NT2/D1 (cell line): ENCODE data around the gene SLC18A3.

Experiments
- DNase-seq: peaks from one replicate; pipeline ENCODE4 v3.0.0-alpha.2; 2011; ENCODE audit warnings: low read depth, low spot score
- H3K27me3 ChIP-seq: 2 replicates; pipeline ENCODE4 v1.6.0; 2011; ENCODE audit warnings: mild to moderate bottlenecking; ENCODE audit not compliant: insufficient read length, insufficient read depth
- H3K36me3 ChIP-seq: 2 replicates; pipeline ENCODE4 v1.6.1; 2011; ENCODE audit warnings: mild to moderate bottlenecking, low read length, mixed read lengths; ENCODE audit not compliant: insufficient read depth, insufficient read length
- H3K4me1 ChIP-seq: 2 replicates; pipeline ENCODE4 v1.5.1; 2011; ENCODE audit not compliant: insufficient read depth, insufficient read length
- H3K4me3 ChIP-seq: 2 replicates; pipeline ENCODE4 v1.5.1; 2011; ENCODE audit warnings: low read depth; ENCODE audit not compliant: insufficient read length
- H3K9ac ChIP-seq: 2 replicates; pipeline ENCODE4 v1.6.0; 2011; ENCODE audit warnings: low read depth; ENCODE audit not compliant: insufficient read length
- H3K9me3 ChIP-seq: 2 replicates; pipeline ENCODE4 v1.5.1; 2011; ENCODE audit warnings: mild to moderate bottlenecking, low read length; ENCODE audit not compliant: insufficient read depth
- SUZ12 ChIP-seq: IDR thresholded peaks from 2 replicates; pipeline ENCODE4 v1.6.1; 2011; ENCODE audit not compliant: insufficient read length, insufficient read depth; ENCODE audit errors: extremely low read depth
- YY1 ChIP-seq: IDR thresholded peaks from 2 replicates; pipeline ENCODE4 v1.6.1; 2011; ENCODE audit not compliant: insufficient read length, insufficient read depth
- ZNF274 ChIP-seq: IDR thresholded peaks from 2 replicates; pipeline ENCODE4 v1.6.1; 2011; ENCODE audit warnings: mild to moderate bottlenecking, low read depth, low read length

SLC18A3 gene

DNA sequence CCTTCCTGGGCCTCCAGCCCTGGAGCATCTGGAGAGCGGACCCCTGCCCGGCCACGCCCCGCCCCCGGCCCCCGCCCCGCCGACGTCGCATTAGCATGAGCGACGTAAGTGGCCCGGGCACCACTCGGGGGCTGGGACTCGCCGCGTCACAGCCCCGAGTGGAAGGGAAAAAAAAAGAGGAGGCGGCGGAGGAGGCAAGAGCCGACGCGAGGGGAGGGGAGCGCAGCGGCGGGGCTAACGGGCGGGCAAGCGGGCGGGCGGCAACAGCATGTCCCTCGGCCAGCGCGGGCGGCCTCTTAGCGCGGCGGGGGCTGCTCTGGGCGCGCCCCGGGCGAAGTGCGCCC lies at the start of gene SLC18A3:
SLC18A3 (plus strand) TSS at position 197 of the 344 bp plus-strand sequence. CDS start 431 bp downstream, outside the sequence.
- H3K4me3 ChIP-seq = peak within 1 kb of the TSS; percentile 39
- H3K27me3 ChIP-seq = peaks cover 95% of the 10 kb centered on the region
- no peak for DNase-seq

DNA sequence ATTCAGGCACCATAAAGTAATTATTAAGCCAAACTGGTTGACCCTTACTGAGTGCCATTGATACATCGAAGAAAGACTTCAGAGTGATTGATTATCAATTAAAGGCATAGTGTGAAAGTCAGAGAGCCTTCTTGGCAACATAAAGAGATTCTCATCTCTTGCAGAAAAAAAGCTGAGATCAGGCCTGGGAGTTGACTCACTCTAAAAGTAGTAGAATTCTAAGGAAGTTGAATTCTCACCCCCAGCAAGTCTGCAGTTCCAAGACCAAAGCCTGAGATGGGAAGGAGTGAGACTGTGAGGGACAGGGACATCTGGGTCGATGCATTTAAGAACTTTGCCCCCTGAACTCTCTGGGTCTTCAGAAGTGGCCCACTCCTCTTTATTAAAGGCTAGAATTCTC lies 49.6 kb upstream of the SLC18A3 start:
- no peaks in the 10 kb centered on the region for H3K4me1 ChIP-seq
- no peak overlapping the region for H3K9ac ChIP-seq
- DNase-seq = no peak
- peaks cover 9% of the 10 kb centered on the region for H3K9me3 ChIP-seq
- H3K4me3 ChIP-seq = no peak overlapping the region
- no peaks in the 10 kb centered on the region for H3K27me3 ChIP-seq
- TF ChIP-seq YY1 = no peak
- TF ChIP-seq SUZ12 = no peak
- TF ChIP-seq ZNF274 = no peak
- H3K36me3 ChIP-seq = no peaks in the 10 kb centered on the region

More for the DNA sequence above, at the start of gene SLC18A3:
- H3K9ac ChIP-seq = peak within 1 kb of the TSS; percentile 61
- no peak for TF ChIP-seq SUZ12
- TF ChIP-seq YY1 = no peak
- TF ChIP-seq ZNF274 = no peak
- H3K9me3 ChIP-seq = no peaks in the 10 kb centered on the region
- peaks cover 16% of the 10 kb centered on the region for H3K4me1 ChIP-seq
- no peaks in the 10 kb centered on the region for H3K36me3 ChIP-seq

DNA sequence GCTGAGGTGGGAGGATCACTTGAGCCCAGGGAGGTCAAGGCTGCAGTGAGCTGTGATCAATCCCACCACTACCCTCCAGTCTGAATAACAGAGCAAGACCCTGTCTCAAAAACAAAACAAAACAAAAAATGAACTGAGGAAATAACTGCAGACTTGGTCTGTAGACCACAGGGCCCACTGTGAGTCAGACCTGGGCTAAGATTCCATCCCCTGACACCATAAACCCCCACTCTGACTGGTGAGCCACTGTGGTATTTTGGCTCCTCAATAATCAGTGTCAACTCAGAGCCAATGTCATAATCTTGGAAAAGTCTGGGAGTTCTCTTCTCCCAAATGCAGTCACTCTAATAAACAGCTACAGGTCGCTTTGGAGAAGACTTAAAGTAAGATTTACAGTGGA lies 47.2 kb upstream of the SLC18A3 start:
- H3K27me3 ChIP-seq = no peaks in the 10 kb centered on the region
- H3K9me3 ChIP-seq = no peaks in the 10 kb centered on the region
- DNase-seq = no peak
- no peak overlapping the region for H3K4me3 ChIP-seq
- TF ChIP-seq ZNF274 = no peak
- TF ChIP-seq SUZ12 = no peak
- TF ChIP-seq YY1 = no peak
- no peaks in the 10 kb centered on the region for H3K36me3 ChIP-seq
- H3K9ac ChIP-seq = no peak overlapping the region
- H3K4me1 ChIP-seq = no peaks in the 10 kb centered on the region

DNA sequence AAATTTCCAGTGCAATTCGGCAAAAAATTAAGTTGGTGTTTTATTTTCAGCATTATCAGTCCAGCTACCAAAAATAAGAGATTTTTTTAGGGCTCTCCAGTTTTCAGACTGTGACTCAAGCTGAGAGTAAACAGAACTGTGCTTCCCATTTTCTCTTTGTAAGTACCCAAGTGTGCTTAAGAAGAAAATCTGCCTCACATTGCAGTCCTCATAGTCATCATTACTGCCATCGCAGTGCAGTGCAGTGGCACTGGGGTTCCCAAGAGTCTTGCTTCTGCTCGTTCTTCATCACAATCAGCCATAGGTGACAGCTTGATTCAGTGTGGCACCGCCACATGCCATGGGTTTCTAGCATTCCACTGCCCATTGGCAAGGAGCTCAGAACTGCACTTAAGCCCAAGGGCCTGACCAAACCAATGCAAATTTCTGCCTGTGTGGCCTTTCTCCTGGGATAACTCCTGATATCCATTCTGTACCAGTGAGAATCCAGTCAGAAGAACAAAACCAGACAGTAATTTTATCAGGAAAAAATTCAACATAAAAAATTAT lies 45.6 kb upstream of the SLC18A3 start:
- TF ChIP-seq SUZ12 = no peak
- no peak for TF ChIP-seq ZNF274
- TF ChIP-seq YY1 = no peak
- Histone ChIP-seq H3K9ac (no peak overlapping the region), H3K27me3 (no peaks in the 10 kb centered on the region), H3K4me3 (no peak overlapping the region), H3K4me1 (no peaks in the 10 kb centered on the region), H3K36me3 (no peaks in the 10 kb centered on the region), H3K9me3 (0 out of 2 replicates have a peak, but pooled peaks cover 6% of the 10 kb centered on the region)
- no peak for DNase-seq

DNA sequence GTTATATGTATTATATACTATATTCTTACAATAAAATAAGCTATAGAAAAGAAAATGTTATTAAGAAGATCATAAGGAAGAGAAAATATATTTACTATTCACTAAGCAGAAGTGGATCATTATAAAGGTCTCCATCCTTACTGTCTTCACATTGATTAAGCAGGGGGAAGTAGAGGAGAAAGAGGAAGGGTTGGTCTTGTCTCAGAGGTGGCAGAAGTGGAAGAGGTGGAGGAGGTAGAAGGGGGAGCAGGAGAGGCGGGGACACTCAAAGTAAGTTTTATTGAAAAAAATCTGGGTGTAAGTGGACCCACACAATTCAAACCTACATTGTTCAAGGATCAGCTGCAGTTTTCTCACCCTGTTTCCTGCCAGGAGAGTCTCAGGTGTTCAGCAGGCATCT lies 42.3 kb upstream of the SLC18A3 start:
- no peak overlapping the region for H3K9ac ChIP-seq
- H3K4me3 ChIP-seq = no peak overlapping the region
- no peaks in the 10 kb centered on the region for H3K36me3 ChIP-seq
- H3K27me3 ChIP-seq = no peaks in the 10 kb centered on the region
- TF ChIP-seq YY1 (no peak), ZNF274 (no peak)
- no peaks in the 10 kb centered on the region for H3K4me1 ChIP-seq
- H3K9me3 ChIP-seq = 0 out of 2 replicates have a peak, but pooled peaks cover 6% of the 10 kb centered on the region
- DNase-seq = no peak

DNA sequence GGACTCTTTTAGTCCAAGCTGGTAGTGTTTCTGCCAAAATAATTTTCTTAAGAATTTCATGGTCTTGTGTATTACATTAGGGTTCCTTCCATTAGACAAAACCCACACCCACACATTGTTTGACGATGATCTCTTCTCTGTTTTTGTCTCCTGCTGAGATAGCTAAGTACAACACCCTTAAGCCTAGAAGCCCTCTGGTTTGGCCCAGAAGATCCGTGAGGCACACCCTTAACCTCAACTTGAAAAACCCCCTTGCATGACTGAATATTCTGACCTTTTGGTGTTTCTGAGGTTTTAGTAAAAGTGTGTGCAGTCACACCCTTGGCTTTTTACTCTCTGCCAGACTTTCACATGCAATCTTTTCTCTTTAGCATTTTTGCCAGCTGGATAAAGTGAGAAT lies 41.9 kb upstream of the SLC18A3 start:
- 0 out of 2 replicates have a peak, but pooled peaks cover 6% of the 10 kb centered on the region for H3K9me3 ChIP-seq
- TF ChIP-seq ZNF274 (no peak), SUZ12 (no peak), YY1 (no peak)
- no peaks in the 10 kb centered on the region for H3K36me3 ChIP-seq
- H3K4me1 ChIP-seq = no peaks in the 10 kb centered on the region
- no peak overlapping the region for H3K4me3 ChIP-seq
- H3K27me3 ChIP-seq = no peaks in the 10 kb centered on the region
- no peak overlapping the region for H3K9ac ChIP-seq
- no peak for DNase-seq

DNA sequence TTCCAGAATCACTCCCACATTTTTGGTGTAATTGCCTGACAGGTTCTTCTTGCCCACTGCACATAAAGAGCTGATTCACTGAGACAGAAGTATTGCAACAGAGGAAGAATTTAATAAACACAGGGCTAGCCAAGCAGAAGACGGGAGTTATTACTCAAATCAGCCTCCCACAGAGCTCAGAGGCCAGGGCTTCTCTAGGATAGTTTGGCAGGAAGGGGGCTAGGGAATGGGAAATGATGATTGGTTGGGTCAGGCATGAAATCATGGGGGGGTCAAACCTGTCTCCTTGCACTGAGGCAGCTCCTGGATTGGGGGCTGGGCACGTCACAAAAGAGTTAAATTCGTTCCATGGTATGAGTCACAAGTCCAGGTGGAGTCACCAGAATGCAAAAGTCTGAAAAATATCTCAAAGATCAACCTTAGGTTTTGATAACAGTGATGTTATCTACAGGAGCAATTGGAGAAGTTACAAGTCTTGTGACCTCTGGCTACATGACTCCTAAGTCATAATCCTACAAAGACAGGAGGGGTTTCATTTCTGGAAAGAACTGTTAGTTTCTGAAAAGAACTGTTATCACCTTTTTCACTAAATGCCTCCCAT lies 41.0 kb upstream of the SLC18A3 start:
- DNase-seq = no peak
- no peaks in the 10 kb centered on the region for H3K36me3 ChIP-seq
- TF ChIP-seq ZNF274 (no peak), SUZ12 (no peak), YY1 (no peak)
- H3K9ac ChIP-seq = no peak overlapping the region
- H3K4me3 ChIP-seq = no peak overlapping the region
- H3K9me3 ChIP-seq = 0 out of 2 replicates have a peak, but pooled peaks cover 6% of the 10 kb centered on the region
- no peaks in the 10 kb centered on the region for H3K4me1 ChIP-seq
- H3K27me3 ChIP-seq = no peaks in the 10 kb centered on the region
